ENCODE measurements around the gene JMY.

The JMY gene

GRCh38 chr5:79209505-79209904 lies 26.4 kb upstream of the JMY start:
- ChIA-PET CTCF (no interaction called here), POLR2A (no interaction called here)
- no peak for TF ChIP-seq CTCF (IDR thresholded peaks at IDR 0.05; ENCODE audit: control extremely low read depth, extremely low read depth, low read depth, missing control alignments)
- no peak for DNase-seq (ENCODE audit: extremely low spot score)

GRCh38 chr5:79224286-79224984 lies 11.5 kb upstream of the JMY start:
- CTCF ChIA-PET: interaction anchor here (1.4 kb wide), 1 partner anchor 34 kb away, joined by 4 read pairs; no protein-coding TSS in a partner anchor
- POLR2A ChIA-PET: no interaction called here
- TF ChIP-seq CTCF (IDR thresholded peaks at IDR 0.05; ENCODE audit: control extremely low read depth, extremely low read depth, low read depth, missing control alignments): no peak
- no peak for DNase-seq (ENCODE audit: extremely low spot score)

- POLR2A ChIA-PET: no interaction called here
- CTCF ChIA-PET: interaction anchor here (1.4 kb wide), 1 partner anchor 34 kb away, joined by 4 read pairs; no protein-coding TSS in a partner anchor
- no peak for TF ChIP-seq CTCF (IDR thresholded peaks at IDR 0.05; ENCODE audit: control extremely low read depth, extremely low read depth, low read depth, missing control alignments)
- no peak for DNase-seq (ENCODE audit: extremely low spot score)
Observed at GRCh38 chr5:79225026-79225425, 10.9 kb upstream of the JMY start.

GRCh38 chr5:79225441-79225840 lies 10.5 kb upstream of the JMY start:
- no peak for TF ChIP-seq CTCF (IDR thresholded peaks at IDR 0.05; ENCODE audit: control extremely low read depth, extremely low read depth, low read depth, missing control alignments)
- ChIA-PET CTCF (interaction anchor here (1.4 kb wide), 1 partner anchor 33 kb away, joined by 4 read pairs; no protein-coding TSS in a partner anchor), POLR2A (no interaction called here)
- DNase-seq (ENCODE audit: extremely low spot score): no peak

- ChIA-PET POLR2A (no interaction called here), CTCF (interaction anchor here (1.0 kb wide), 1 partner anchor 10 kb away, joined by 3 read pairs; no protein-coding TSS in a partner anchor)
- DNase-seq (ENCODE audit: extremely low spot score): no peak
- TF ChIP-seq CTCF (IDR thresholded peaks at IDR 0.05; ENCODE audit: control extremely low read depth, extremely low read depth, low read depth, missing control alignments): no peak
Observed at GRCh38 chr5:79227484-79228025, 8.4 kb upstream of the JMY start.

GRCh38 chr5:79229357-79230174 lies 6.4 kb upstream of the JMY start:
- DNase-seq (ENCODE audit: extremely low spot score): peak; percentile 29
- POLR2A ChIA-PET: no interaction called here
- TF ChIP-seq CTCF (IDR thresholded peaks at IDR 0.05; ENCODE audit: control extremely low read depth, extremely low read depth, low read depth, missing control alignments): no peak
- CTCF ChIA-PET: interaction anchor here (1.8 kb wide), 1 partner anchor 96 kb away, joined by 5 read pairs; no protein-coding TSS in a partner anchor
